ENCODE measurements around the gene KCNK13.

The KCNK13 gene

GRCh38 chr14:90111895-90112534, 50.2 kb downstream of the KCNK13 start:
- TF ChIP-seq TCF12 (IDR thresholded peaks at IDR 0.05; ENCODE audit: low read depth) (no peak), TEAD4 (IDR thresholded peaks at IDR 0.05) (no peak), EP300 (IDR thresholded peaks at IDR 0.05; ENCODE audit: borderline replicate concordance) (no peak), EGR1 (IDR thresholded peaks at IDR 0.05) (no peak), MAX (IDR thresholded peaks at IDR 0.05) (no peak), CREB1 (IDR thresholded peaks at IDR 0.05; ENCODE audit: low read depth) (no peak), RAD21 (IDR thresholded peaks at IDR 0.05; ENCODE audit: low read depth) (no peak), NFIC (IDR thresholded peaks at IDR 0.05) (no peak), ZBTB7A (IDR thresholded peaks at IDR 0.05; ENCODE audit: low read depth) (no peak), REST (IDR thresholded peaks at IDR 0.05; ENCODE audit: low read depth) (no peak), YY1 (IDR thresholded peaks at IDR 0.05; ENCODE audit: low read depth) (no peak), CEBPB (IDR thresholded peaks at IDR 0.05) (no peak), FOXM1 (IDR thresholded peaks at IDR 0.05; ENCODE audit: borderline replicate concordance, low read depth) (no peak), TAF1 (IDR thresholded peaks at IDR 0.05; ENCODE audit: low read depth) (no peak)

- TF ChIP-seq RAD21 (IDR thresholded peaks at IDR 0.05; ENCODE audit: low read depth) (peak; percentile 36; the same call in 1 of the 2 replicates), CEBPB (IDR thresholded peaks at IDR 0.05) (no peak), ZBTB7A (IDR thresholded peaks at IDR 0.05; ENCODE audit: low read depth) (no peak), USF1 (IDR thresholded peaks at IDR 0.05) (no peak), EP300 (IDR thresholded peaks at IDR 0.05; ENCODE audit: borderline replicate concordance) (no peak), TAF1 (IDR thresholded peaks at IDR 0.05; ENCODE audit: low read depth) (no peak), TEAD4 (IDR thresholded peaks at IDR 0.05) (no peak), CREB1 (IDR thresholded peaks at IDR 0.05; ENCODE audit: low read depth) (no peak), NFIC (IDR thresholded peaks at IDR 0.05) (no peak)
Measured at GRCh38 chr14:90114554-90114953, 52.8 kb downstream of the KCNK13 start.

GRCh38 chr14:90115780-90116179, 54.0 kb downstream of the KCNK13 start:
- TF ChIP-seq TAF1 (IDR thresholded peaks at IDR 0.05; ENCODE audit: low read depth) (no peak), CREB1 (IDR thresholded peaks at IDR 0.05; ENCODE audit: low read depth) (no peak), EP300 (IDR thresholded peaks at IDR 0.05; ENCODE audit: borderline replicate concordance) (no peak), REST (IDR thresholded peaks at IDR 0.05; ENCODE audit: low read depth) (no peak), USF1 (IDR thresholded peaks at IDR 0.05) (no peak), EGR1 (IDR thresholded peaks at IDR 0.05) (no peak)

GRCh38 chr14:90116444-90116843, 54.6 kb downstream of the KCNK13 start:
- TF ChIP-seq REST (IDR thresholded peaks at IDR 0.05; ENCODE audit: low read depth) (no peak), MAX (IDR thresholded peaks at IDR 0.05) (no peak), CREB1 (IDR thresholded peaks at IDR 0.05; ENCODE audit: low read depth) (no peak), TEAD4 (IDR thresholded peaks at IDR 0.05) (no peak), FOXM1 (IDR thresholded peaks at IDR 0.05; ENCODE audit: borderline replicate concordance, low read depth) (no peak), CEBPB (IDR thresholded peaks at IDR 0.05) (no peak), USF1 (IDR thresholded peaks at IDR 0.05) (no peak), YY1 (IDR thresholded peaks at IDR 0.05; ENCODE audit: low read depth) (no peak), ZBTB7A (IDR thresholded peaks at IDR 0.05; ENCODE audit: low read depth) (no peak), EGR1 (IDR thresholded peaks at IDR 0.05) (no peak), TCF12 (IDR thresholded peaks at IDR 0.05; ENCODE audit: low read depth) (no peak), EP300 (IDR thresholded peaks at IDR 0.05; ENCODE audit: borderline replicate concordance) (no peak), NFIC (IDR thresholded peaks at IDR 0.05) (no peak), TAF1 (IDR thresholded peaks at IDR 0.05; ENCODE audit: low read depth) (no peak), RAD21 (IDR thresholded peaks at IDR 0.05; ENCODE audit: low read depth) (no peak)
